IgD-negative memory B cell (primary cell): ENCODE results near the gene FUCA2. TPM values are rescaled to one million over a fixed set of nuclear protein-coding genes. Genes with fewer than 3 reads are reported as not detected.
"Not testable (repeated sequence)": the region's sequence is repeated elsewhere in the genome, so short reads cannot be mapped to it uniquely, and the experiment has no call there.

Experiments
- H3K27ac Mint-ChIP-seq, 3 donors: one replicate each; pipeline ENCODE4 v1.8.0; 2020 to 2022; ENCODE audit warnings: mild to moderate bottlenecking in 3 of 3, mixed read lengths in 3 of 3, moderate library complexity in 1 of 3
- H3K27me3 Mint-ChIP-seq: one replicate; pipeline ENCODE4 v1.8.0; 2021; ENCODE audit warnings: mixed read lengths
- H3K36me3 Mint-ChIP-seq: one replicate; pipeline ENCODE4 v1.8.0; 2020; ENCODE audit warnings: mild to moderate bottlenecking, mixed read lengths
- H3K4me1 Mint-ChIP-seq, 3 donors: one replicate each; pipeline ENCODE4 v1.8.0; 2020 to 2022; ENCODE audit warnings: mixed read lengths in 3 of 3, mild to moderate bottlenecking in 1 of 3
- H3K4me3 Mint-ChIP-seq, 4 donors: one replicate each; pipeline ENCODE4 v1.8.0; 2020 to 2022; ENCODE audit warnings: mild to moderate bottlenecking in 4 of 4, mixed read lengths in 4 of 4, moderate library complexity in 3 of 4
- H3K9me3 Mint-ChIP-seq, 3 donors: one replicate each; pipeline ENCODE4 v1.8.0; 2020 to 2021; ENCODE audit warnings: mixed read lengths in 3 of 3, mild to moderate bottlenecking in 1 of 3
- polyA plus RNA-seq: library from polyadenylated mRNA; unstranded; fragments of 300-500 nt; fragmentation: Illumina TruSeq; gene quantifications from one replicate; pipeline ENCODE4 v1.2.3, GENCODE V29; 2021

FUCA2 gene
- polyA plus RNA-seq, 1 donor from 2014 or later = 15.4 TPM

- peaks cover 3% of the 10 kb centered on the region for H3K36me3 Mint-ChIP-seq
- peak within 1 kb of the TSS; percentile 78 to 98 (median 96) for H3K27ac Mint-ChIP-seq
- H3K9me3 Mint-ChIP-seq = no peaks in the 10 kb centered on the region
- H3K27me3 Mint-ChIP-seq = no peaks in the 10 kb centered on the region
- H3K4me3 Mint-ChIP-seq = peak within 1 kb of the TSS; percentile 93 to 99 (median 98)
- H3K4me1 Mint-ChIP-seq = peaks cover 24 to 29% (median 28%) of the 10 kb centered on the region in 3 donors
Measured at GRCh38 chr6:143450453-143451371, 60.8 kb downstream of the FUCA2 start, which contains the start of the genes ADAT2 and PEX3. TSS of gene ADAT2 (minus strand) at chr6:143450695. CDS start at chr6:143450658, 37 bp downstream. TSS of gene PEX3 (plus strand) at chr6:143450805. CDS start at chr6:143451043, 238 bp downstream.

- H3K4me1 Mint-ChIP-seq = peaks cover 21 to 29% (median 25%) of the 10 kb centered on the region in 3 donors
- H3K27me3 Mint-ChIP-seq = no peaks in the 10 kb centered on the region
- no peaks in the 10 kb centered on the region for H3K9me3 Mint-ChIP-seq
- peak overlapping the region; percentile 78 to 98 (median 96) for H3K27ac Mint-ChIP-seq
- H3K36me3 Mint-ChIP-seq = peaks cover 1% of the 10 kb centered on the region
- peak overlapping the region; percentile 93 to 99 (median 98) for H3K4me3 Mint-ChIP-seq
Measured at GRCh38 chr6:143449714-143450452, 61.6 kb downstream of the FUCA2 start.

DNA sequence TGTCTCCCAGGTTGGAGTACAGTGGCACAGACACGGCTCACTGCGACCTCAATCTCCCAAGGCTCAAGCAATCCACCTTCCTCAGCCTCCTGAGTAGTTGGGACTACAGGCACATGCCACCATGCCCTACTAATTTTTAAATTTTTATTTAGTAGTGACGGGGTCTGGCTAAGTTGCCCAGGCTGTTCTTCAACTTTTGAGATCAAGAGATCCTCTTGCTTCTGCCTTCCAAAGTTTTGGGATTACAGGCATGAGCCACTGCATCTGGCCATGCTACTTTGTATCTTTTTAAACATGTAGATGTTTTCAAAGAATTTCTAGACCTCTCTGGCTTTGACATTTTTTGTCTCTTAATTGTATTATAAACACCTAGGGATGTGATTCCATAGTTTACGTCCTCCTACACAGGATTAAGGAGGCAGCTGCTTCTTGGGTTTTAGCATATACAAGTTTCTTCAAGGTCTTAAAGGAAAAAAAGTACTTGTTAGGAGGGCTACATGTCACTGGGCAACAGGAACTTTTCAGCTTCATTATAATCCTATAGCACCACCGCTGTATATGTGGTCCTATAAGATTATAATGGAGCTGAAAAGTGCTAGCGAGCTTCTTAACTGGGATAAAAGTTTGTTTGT is 62.3 kb downstream of the FUCA2 start:
- peaks cover 19 to 22% (median 19%) of the 10 kb centered on the region in 3 donors for H3K4me1 Mint-ChIP-seq
- peak overlapping the region in 2 of 3 donors; percentile 78 to 98 for H3K27ac Mint-ChIP-seq
- peak overlapping the region; percentile 93 to 99 (median 98) for H3K4me3 Mint-ChIP-seq
- no peaks in the 10 kb centered on the region for H3K27me3 Mint-ChIP-seq
- H3K9me3 Mint-ChIP-seq = no peaks in the 10 kb centered on the region
- peaks cover 5% of the 10 kb centered on the region for H3K36me3 Mint-ChIP-seq

DNA sequence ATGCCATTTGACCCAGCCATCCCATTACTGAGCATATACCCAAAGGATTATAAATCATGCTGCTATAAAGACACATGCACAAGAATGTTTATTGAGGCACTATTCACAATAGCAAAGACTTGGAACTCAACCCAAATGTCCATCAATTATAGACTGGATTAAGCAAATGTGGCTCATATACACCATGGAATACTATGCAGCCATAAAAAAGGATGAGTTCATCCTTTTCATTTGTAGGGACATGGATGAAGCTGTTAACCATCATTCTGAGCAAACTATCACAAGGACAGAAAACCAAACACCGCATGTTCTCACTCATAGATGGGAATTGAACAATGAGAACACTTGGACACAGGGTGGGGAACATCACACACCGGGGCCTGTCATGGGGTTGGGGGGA is 63.7 kb downstream of the FUCA2 start:
- peaks cover 15 to 22% (median 19%) of the 10 kb centered on the region in 3 donors for H3K4me1 Mint-ChIP-seq
- H3K4me3 Mint-ChIP-seq = peak overlapping the region in 1 of 4 donors; percentile 71

More for the DNA sequence above, 63.7 kb downstream of the FUCA2 start:
- H3K9me3 Mint-ChIP-seq, H3K27me3 Mint-ChIP-seq, H3K36me3 Mint-ChIP-seq, H3K27ac Mint-ChIP-seq: not testable (repeated sequence)

Other genes with a start within 250 kb of the FUCA2 start
- 1.7 TPM for gene ADAT2, start 61.0 kb downstream of the FUCA2 start, polyA plus RNA-seq
- gene PEX3, start 60.9 kb downstream of the FUCA2 start, polyA plus RNA-seq = 17.9 TPM
- gene PHACTR2, start 166.2 kb upstream of the FUCA2 start, polyA plus RNA-seq = 3.2 TPM